Aorta (tissue), 5 donors: ENCODE results near the gene TACC2. TPM values are rescaled to one million over a fixed set of nuclear protein-coding genes. Genes with fewer than 3 reads are reported as not detected.

Experiments used
- ATAC-seq: fragments of 200-7000 bp; cut with Tn5 transposase; one replicate; pipeline ENCODE4 v1.9.1; 2022; ENCODE audit warnings: moderate library complexity; ENCODE audit not compliant: low FRiP score
- DNase-seq, 2 donors: peaks; one replicate each; pipeline ENCODE4 v3.0.0-alpha.2; 2020
- H3K27ac ChIP-seq, 2 donors: one replicate each; pipeline ENCODE4 v1.5.1; 2013; ENCODE audit warnings: low read length in 2 of 2, mild to moderate bottlenecking in 2 of 2, moderate library complexity in 2 of 2, control low read depth in 1 of 2, inconsistent platforms in 1 of 2, low read depth in 1 of 2
- H3K27me3 ChIP-seq, 2 donors: one replicate each; pipeline ENCODE4 v1.6.1; 2013; ENCODE audit warnings: control low read depth in 1 of 2, low read length in 1 of 2, mild to moderate bottlenecking in 1 of 2, moderate library complexity in 1 of 2; ENCODE audit not compliant: insufficient read depth in 2 of 2, control insufficient read depth in 1 of 2
- H3K36me3 ChIP-seq, 2 donors: one replicate each; pipeline ENCODE4 v1.6.1; 2013; ENCODE audit warnings: control low read depth in 1 of 2, low read length in 1 of 2, mild to moderate bottlenecking in 1 of 2; ENCODE audit not compliant: insufficient read depth in 2 of 2, control insufficient read depth in 1 of 2
- H3K4me1 ChIP-seq, 2 donors: one replicate each; pipeline ENCODE4 v1.6.1; 2013; ENCODE audit warnings: low read length in 2 of 2, control low read depth in 1 of 2, mild to moderate bottlenecking in 1 of 2, moderate library complexity in 1 of 2; ENCODE audit not compliant: insufficient read depth in 2 of 2, control insufficient read depth in 1 of 2
- H3K4me3 ChIP-seq, 2 donors: one replicate each; pipeline ENCODE4 v1.5.1; 2013; ENCODE audit warnings: low read length in 2 of 2, control low read depth in 1 of 2, mild to moderate bottlenecking in 1 of 2
- H3K9me3 ChIP-seq: one replicate; pipeline ENCODE4 v1.6.1; 2013; ENCODE audit warnings: mild to moderate bottlenecking, low read length; ENCODE audit not compliant: control insufficient read depth
- WGBS, 2 donors: extraction: QIAGEN DNeasy Blood & Tissue Kit; methylation state at CpG; one replicate each; pipeline ENCODE4 v1.1.7; 2013; 5-methylcytosine and 5-hydroxymethylcytosine counted together
- intact Hi-C, 2 donors: fragments of 100-400 bp; cut with DNase I; formaldehyde crosslinking; loops; one replicate each; pipeline versions ENCODE4 v1.14.2 to v1.15.0; 2022
- polyA plus RNA-seq, 2 donors: library from polyadenylated mRNA; stranded (reverse); fragments of 200-250 nt; gene quantifications; one replicate each; pipeline ENCODE4 v1.2.3, GENCODE V29; 2013
- total RNA-seq, 2 donors: library from RNA; stranded (reverse); fragmentation: NEBNext Ultra II Directional; extraction: Animal tissue kit (Norgen Biotek cat#: 25700); gene quantifications; one replicate each; pipeline ENCODE4 v1.2.1, GENCODE V29; 2021
- donor health status: healthy with polysubstance abuse.
- donor health status: Bipolar disorder and iron deficiency.
- donor health status: DM: no; HTN: no; CAD: no.
- donor health status: DM: no; HTN: no; CAD: no.
- donor health status: DM: yes; HTN: yes; CAD: no.

TACC2 gene
- total and polyA plus RNA-seq, 4 donors, result 25.8 to 74.4 (median 50.8) TPM

DNA sequence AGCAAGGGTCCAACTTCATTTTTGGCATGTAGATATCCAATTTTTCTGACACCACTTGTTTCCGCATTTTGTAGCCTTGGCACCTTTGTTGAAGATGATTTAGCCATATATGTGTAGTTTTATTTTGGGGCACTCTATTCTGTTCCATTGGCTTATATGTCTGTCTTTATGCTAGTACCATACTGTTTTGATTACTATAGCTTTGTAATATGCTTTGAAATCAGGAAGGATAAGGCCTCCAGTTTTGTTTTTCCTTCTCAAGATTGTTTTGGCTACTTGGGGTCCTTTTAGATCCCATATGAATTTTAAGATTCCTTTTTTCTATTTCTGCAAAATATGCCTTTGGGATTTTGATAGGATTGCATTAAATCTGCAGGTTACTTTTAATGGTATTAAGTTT lies 272.6 kb downstream of the TACC2 start:
- no peaks in the 10 kb centered on the region for H3K4me1 ChIP-seq
- H3K9me3 ChIP-seq, result peaks cover 1% of the 10 kb centered on the region
- H3K4me3 ChIP-seq, result no peak overlapping the region
- H3K27me3 ChIP-seq, result no peaks in the 10 kb centered on the region
- 83% methylated on average over 1 of the region's 1 CpG for WGBS, 2 donors
- no peak for ATAC-seq
- no peak for DNase-seq
- intact Hi-C loops, result no loop called here
- no peak overlapping the region for H3K27ac ChIP-seq
- peaks cover 0 to 3% of the 10 kb centered on the region in 2 donors for H3K36me3 ChIP-seq

DNA sequence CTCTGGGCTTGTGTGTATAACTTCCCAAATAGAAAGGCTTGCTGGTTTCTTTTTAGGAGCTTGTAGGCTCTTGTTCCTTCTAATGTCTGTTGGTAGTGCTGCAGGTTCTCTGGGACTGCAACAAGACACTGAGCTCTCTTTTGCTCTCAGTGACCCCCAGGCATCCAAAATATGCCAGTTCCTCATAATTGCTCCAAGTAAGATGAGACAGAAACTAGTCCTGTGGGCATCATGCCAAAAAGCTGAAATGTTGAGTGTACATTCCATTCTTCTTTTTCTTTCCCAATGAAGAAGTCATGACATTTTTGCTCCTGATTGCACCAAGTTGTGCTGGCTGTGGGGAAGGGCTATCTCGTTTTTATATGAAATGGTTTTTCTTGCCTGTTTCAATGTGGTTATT lies 275.0 kb downstream of the TACC2 start:
- Histone ChIP-seq H3K36me3 (no peaks in the 10 kb centered on the region), H3K4me1 (no peaks in the 10 kb centered on the region), H3K27me3 (no peaks in the 10 kb centered on the region), H3K4me3 (no peak overlapping the region), H3K9me3 (peaks cover 1% of the 10 kb centered on the region), H3K27ac (no peak overlapping the region)
- ATAC-seq (no peak), DNase-seq (no peak)
- intact Hi-C loops, result no loop called here
- WGBS, 2 donors, result 26 to 40% methylated on average over 1 of the region's 1 CpG

DNA sequence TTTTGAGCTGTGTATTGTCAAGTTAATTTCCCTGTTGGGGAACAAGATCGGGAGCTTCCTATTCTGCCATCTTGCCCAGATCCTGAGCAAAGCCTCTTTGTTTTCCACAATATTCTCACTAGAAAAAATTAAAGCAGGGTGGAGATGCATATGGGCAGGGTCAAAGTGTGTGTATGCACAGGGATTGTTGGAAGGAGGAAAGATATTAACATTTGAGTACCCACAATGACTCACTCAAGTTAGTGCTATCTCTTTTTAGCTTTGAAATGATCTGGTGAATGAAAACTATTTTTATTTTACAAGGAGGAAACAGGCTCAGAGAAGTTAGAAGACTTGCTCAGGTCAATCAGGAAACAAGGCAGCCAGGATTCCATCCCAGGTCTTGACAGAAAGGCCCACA lies 275.5 kb downstream of the TACC2 start:
- Histone ChIP-seq H3K9me3 (peaks cover 1% of the 10 kb centered on the region), H3K27me3 (no peaks in the 10 kb centered on the region), H3K36me3 (no peaks in the 10 kb centered on the region), H3K4me1 (no peaks in the 10 kb centered on the region), H3K27ac (no peak overlapping the region), H3K4me3 (no peak overlapping the region)
- intact Hi-C loops, result no loop called here
- WGBS, 2 donors, result 92 to 93% methylated on average over 1 of the region's 1 CpG
- ATAC-seq (no peak), DNase-seq (no peak)

DNA sequence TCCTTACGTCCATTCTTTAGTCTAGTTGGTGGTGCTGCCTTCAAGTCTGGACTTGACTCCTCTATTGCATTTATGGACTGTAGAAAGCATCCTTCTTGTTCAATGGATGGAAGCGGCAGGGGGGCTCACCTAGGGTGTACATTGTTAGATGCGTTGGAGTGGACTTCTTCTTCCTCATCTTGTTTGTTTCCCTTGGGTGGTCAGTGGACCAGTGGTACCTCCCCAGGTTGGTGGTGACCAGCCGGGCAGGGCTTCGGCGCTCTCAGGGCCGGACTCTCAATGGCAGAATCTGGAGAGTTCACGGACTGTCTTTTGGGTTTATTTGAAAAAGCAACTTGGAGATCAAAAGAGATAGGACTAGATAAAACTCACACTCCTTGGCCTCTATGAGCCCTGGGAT lies 276.0 kb downstream of the TACC2 start:
- peaks cover 1% of the 10 kb centered on the region for H3K9me3 ChIP-seq

DNA sequence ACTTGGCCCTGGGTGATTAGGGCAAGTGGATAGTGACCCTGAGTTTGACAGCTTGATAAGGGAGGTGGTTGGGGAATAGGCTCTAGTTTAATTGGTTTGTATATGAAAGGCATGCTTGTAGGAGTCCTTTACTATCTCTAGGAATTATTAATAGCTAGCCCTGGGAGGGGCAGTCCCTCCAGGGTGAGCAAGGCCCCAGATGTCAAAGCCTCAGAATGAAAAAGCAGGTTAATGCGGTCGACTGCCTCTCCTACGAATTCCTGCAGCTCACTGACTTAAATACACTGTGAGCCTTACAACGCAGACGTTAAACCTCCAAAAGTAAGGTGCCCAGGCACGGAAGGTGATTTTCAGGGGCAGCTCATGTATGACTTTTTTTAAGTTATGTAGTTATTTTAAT lies 276.9 kb downstream of the TACC2 start:
- ATAC-seq (no peak), DNase-seq (no peak)
- intact Hi-C loops, result no loop called here
- no peaks in the 10 kb centered on the region for H3K36me3 ChIP-seq
- WGBS, 2 donors, result 81 to 83% methylated on average over 6 of the region's 6 CpGs
- no peak overlapping the region for H3K4me3 ChIP-seq
- H3K27me3 ChIP-seq, result no peaks in the 10 kb centered on the region
- H3K27ac ChIP-seq, result no peak overlapping the region
- H3K4me1 ChIP-seq, result no peaks in the 10 kb centered on the region
- H3K9me3 ChIP-seq, result peaks cover 1% of the 10 kb centered on the region

More for the DNA sequence above, 276.0 kb downstream of the TACC2 start:
- H3K4me1 ChIP-seq, result no peaks in the 10 kb centered on the region
- 90 to 96% methylated on average over 8 of the region's 8 CpGs for WGBS, 2 donors
- intact Hi-C loops, result no loop called here
- no peak overlapping the region for H3K4me3 ChIP-seq
- no peaks in the 10 kb centered on the region for H3K27me3 ChIP-seq
- no peak overlapping the region for H3K27ac ChIP-seq
- ATAC-seq (no peak), DNase-seq (no peak)
- no peaks in the 10 kb centered on the region for H3K36me3 ChIP-seq

DNA sequence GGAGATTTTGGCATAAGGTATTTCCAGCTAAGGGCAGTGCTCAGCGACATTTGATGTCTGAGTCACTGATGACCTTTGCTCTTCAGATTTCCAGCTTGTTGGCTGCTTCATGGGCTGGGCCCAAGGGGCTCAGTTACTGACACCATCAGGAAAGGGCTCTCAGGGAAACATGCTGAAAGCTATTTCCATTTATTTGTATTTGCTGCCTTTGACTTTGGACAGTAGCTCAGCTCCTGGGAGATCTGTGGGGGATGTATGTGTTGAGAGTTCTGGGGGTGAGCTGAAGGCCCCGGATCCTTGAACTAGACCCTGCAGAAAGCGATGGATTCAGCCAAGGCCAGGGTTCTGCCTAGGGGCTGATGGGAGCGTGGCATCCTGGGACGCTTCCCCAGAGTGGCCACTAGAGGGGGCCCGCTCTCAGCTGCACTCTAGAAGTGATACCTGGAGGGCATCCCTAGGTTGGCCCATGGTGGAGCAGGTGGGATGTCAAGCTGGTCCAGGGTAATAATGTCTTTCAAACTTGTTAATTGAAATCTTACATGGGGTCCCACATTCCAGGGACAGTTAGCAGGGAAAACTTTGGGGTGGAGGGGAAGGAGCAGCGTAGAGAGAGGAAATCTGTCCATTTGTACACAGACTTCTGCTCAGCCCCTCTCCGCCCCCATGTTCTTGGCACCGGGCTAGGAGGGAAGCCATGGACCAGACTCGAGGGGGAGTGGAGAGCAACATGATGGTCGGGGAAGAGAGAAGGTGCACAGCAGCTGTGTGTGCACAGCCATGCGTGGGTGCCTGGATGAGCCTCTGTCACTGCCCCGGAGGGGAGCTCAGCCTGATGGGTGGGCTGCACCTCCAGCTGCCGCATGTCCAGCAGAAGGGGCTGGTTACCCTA lies 279.1 kb downstream of the TACC2 start:
- H3K9me3 ChIP-seq, result no peaks in the 10 kb centered on the region
- no peaks in the 10 kb centered on the region for H3K36me3 ChIP-seq
- WGBS, 2 donors, result 53 to 55% methylated on average over 14 of the region's 14 CpGs
- peak in 1 of 2 donors; percentile 83 for DNase-seq
- H3K4me1 ChIP-seq, result no peaks in the 10 kb centered on the region
- no peak overlapping the region for H3K4me3 ChIP-seq
- intact Hi-C loops, result no loop called here
- H3K27ac ChIP-seq, result no peak overlapping the region
- no peaks in the 10 kb centered on the region for H3K27me3 ChIP-seq
- peak; percentile 75 for ATAC-seq

DNA sequence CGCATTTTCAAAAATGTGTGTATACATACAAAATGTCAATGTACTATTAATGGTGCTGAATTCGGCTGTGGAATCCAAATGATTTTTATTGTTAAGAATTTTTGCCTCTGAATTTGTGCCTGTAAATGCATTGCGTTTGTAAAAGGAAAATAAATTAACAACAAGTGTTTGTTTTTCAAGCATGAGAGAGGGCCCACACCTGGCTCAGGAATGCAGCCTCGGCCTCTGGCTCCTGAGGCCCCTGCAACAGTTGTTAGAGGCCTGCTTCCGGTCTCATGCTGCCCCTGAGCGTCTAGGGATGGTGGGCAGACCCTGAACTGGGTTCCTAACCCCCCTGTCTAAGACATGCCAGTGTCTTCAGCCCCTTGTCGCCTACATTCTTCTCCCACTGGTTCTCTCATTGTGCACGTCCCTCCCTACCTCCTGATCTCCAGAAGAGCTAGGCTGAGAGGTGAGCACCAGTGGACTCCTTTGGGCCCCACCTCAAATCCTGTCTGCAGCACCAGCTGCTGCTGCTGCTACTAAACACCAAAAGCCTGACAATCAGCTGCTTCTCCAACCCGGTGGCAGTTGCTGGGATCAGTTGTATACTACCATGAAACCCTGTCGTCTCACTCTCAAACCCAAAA lies 280.2 kb downstream of the TACC2 start:
- H3K9me3 ChIP-seq, result no peaks in the 10 kb centered on the region
- H3K27me3 ChIP-seq, result no peaks in the 10 kb centered on the region
- no peaks in the 10 kb centered on the region for H3K4me1 ChIP-seq
- intact Hi-C loops, result no loop called here
- H3K4me3 ChIP-seq, result no peak overlapping the region
- no peaks in the 10 kb centered on the region for H3K36me3 ChIP-seq
- DNase-seq (no peak), ATAC-seq (no peak)
- 76 to 89% methylated on average over 10 of the region's 10 CpGs for WGBS, 2 donors
- H3K27ac ChIP-seq, result no peak overlapping the region

DNA sequence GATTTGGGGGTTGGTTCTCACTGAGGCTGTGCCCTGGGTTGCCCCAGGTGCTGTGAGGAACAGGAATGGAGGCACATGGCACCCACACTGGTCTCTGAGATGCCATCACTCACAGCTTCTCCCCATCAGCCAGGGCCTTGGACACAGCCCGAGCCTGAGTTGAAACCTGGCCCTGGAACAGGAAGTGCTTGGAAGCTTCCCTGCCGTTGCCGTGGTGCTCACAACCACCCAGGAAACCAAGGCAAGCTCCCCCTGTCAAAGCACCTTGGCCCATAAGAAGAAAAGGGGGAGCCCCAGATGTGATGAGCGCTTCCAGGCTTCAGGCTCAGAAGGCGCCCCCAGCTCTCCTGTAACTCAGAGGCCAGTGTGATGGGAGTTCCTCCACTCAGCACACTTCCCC lies 282.1 kb downstream of the TACC2 start, which contains the start of gene BTBD16:
Gene BTBD16, plus strand, starts transcription at position 221 of the 400 bp plus-strand sequence. CDS start 3,786 bp downstream, outside the sequence.
- Histone ChIP-seq H3K27me3 (no peaks in the 10 kb centered on the region), H3K4me1 (no peaks in the 10 kb centered on the region), H3K27ac (no peak within 1 kb of the TSS), H3K36me3 (no peaks in the 10 kb centered on the region), H3K4me3 (no peak within 1 kb of the TSS), H3K9me3 (no peaks in the 10 kb centered on the region)
- 57 to 61% methylated on average over 4 to 5 of the region's 5 CpGs for WGBS, 2 donors
- intact Hi-C loops, result no loop called here
- ATAC-seq (no peak), DNase-seq (no peak)
